Neutrophil (primary cell): ENCODE measurements around the gene MAP3K7.

Source experiments
- H3K27ac ChIP-seq: fragments of 200-600 bp; sonication (generic); 2 replicates; pipeline ENCODE4 v1.5.1; 2016; ENCODE audit warnings: mild to moderate bottlenecking, moderate library complexity
- H3K27me3 ChIP-seq: fragments of 200-600 bp; sonication (generic); 2 replicates; pipeline ENCODE4 v1.6.0; 2016; ENCODE audit warnings: mild to moderate bottlenecking
- H3K36me3 ChIP-seq: fragments of 200-600 bp; sonication (generic); 2 replicates; pipeline ENCODE4 v1.5.1; 2017
- H3K4me1 ChIP-seq, 2 experiments: fragments of 200-600 bp in 1 of 2; sonication (generic) in 1 of 2; 1 replicate in 1 of 2; 2 replicates in 1 of 2; pipeline versions ENCODE4 v1.5.1 to v1.6.1; 2013 to 2016; ENCODE audit warnings: low read depth in 1 of 2, low read length in 1 of 2, mild to moderate bottlenecking in 1 of 2, moderate library complexity in 1 of 2; ENCODE audit not compliant: control insufficient read depth in 1 of 2, insufficient read depth in 1 of 2
- H3K4me3 ChIP-seq, 2 experiments: fragments of 200-600 bp in 1 of 2; sonication (generic) in 1 of 2; 1 replicate in 1 of 2; 2 replicates in 1 of 2; pipeline ENCODE4 v1.5.1; 2013 to 2016; ENCODE audit warnings: low read depth in 1 of 2, low read length in 1 of 2, mild to moderate bottlenecking in 1 of 2, moderate library complexity in 1 of 2
- H3K9me3 ChIP-seq: fragments of 200-600 bp; sonication (generic); 2 replicates; pipeline ENCODE4 v1.5.1; 2016
- CTCF ChIP-seq: fragments of 200-600 bp; sonication (generic); IDR thresholded peaks from 2 replicates; pipeline ENCODE4 v1.5.1; 2016; ENCODE audit warnings: antibody characterized with exemption

MAP3K7 gene

GRCh38 chr6:90536520-90536919, 50.4 kb downstream of the MAP3K7 start:
- Histone ChIP-seq H3K4me3 (no peak overlapping the region), H3K27me3 (no peaks in the 10 kb centered on the region), H3K9me3 (no peaks in the 10 kb centered on the region), H3K27ac (no peak overlapping the region), H3K4me1 (peaks cover 17% of the 10 kb centered on the region in 2 experiments), H3K36me3 (peaks cover 23% of the 10 kb centered on the region)
- TF ChIP-seq CTCF = no peak

GRCh38 chr6:90534337-90535025, 52.4 kb downstream of the MAP3K7 start:
- no peak for TF ChIP-seq CTCF
- H3K27ac ChIP-seq = no peak overlapping the region
- H3K27me3 ChIP-seq = no peaks in the 10 kb centered on the region
- peaks cover 17% of the 10 kb centered on the region in 2 experiments for H3K4me1 ChIP-seq
- peaks cover 37% of the 10 kb centered on the region for H3K36me3 ChIP-seq
- H3K4me3 ChIP-seq = no peak overlapping the region
- no peaks in the 10 kb centered on the region for H3K9me3 ChIP-seq

- TF ChIP-seq CTCF = no peak
- H3K4me1 ChIP-seq = peaks cover 17% of the 10 kb centered on the region in 2 experiments
- no peak overlapping the region for H3K27ac ChIP-seq
- H3K27me3 ChIP-seq = no peaks in the 10 kb centered on the region
- H3K36me3 ChIP-seq = peaks cover 44% of the 10 kb centered on the region
- no peak overlapping the region for H3K4me3 ChIP-seq
- no peaks in the 10 kb centered on the region for H3K9me3 ChIP-seq
Measured at GRCh38 chr6:90533615-90534336, 53.1 kb downstream of the MAP3K7 start.

- Histone ChIP-seq H3K27me3 (no peaks in the 10 kb centered on the region), H3K36me3 (peaks cover 44% of the 10 kb centered on the region), H3K9me3 (no peaks in the 10 kb centered on the region), H3K27ac (no peak overlapping the region), H3K4me1 (no peaks in the 10 kb centered on the region), H3K4me3 (no peak overlapping the region)
- no peak for TF ChIP-seq CTCF
Measured at GRCh38 chr6:90530882-90531281, 56.0 kb downstream of the MAP3K7 start.

- Histone ChIP-seq H3K4me1 (no peaks in the 10 kb centered on the region), H3K27ac (no peak overlapping the region), H3K36me3 (peaks cover 46% of the 10 kb centered on the region), H3K27me3 (no peaks in the 10 kb centered on the region), H3K9me3 (no peaks in the 10 kb centered on the region), H3K4me3 (no peak overlapping the region)
- no peak for TF ChIP-seq CTCF
Measured at GRCh38 chr6:90525421-90525820, 61.5 kb downstream of the MAP3K7 start.
